Muscle of arm (tissue), 12 donors: Measurements from ENCODE around the gene MDFIC2. TPM values are rescaled to one million over a fixed set of nuclear protein-coding genes. Genes with fewer than 3 reads are reported as not detected.

Experiments used
- DNase-seq: peaks from one replicate; pipeline ENCODE4 v3.0.0-alpha.2; 2013
- polyA plus RNA-seq, 12 donors: library from polyadenylated mRNA; unstranded; fragments of 120-200 nt; gene quantifications; one replicate each; pipeline ENCODE4 v1.2.1, GENCODE V29; 2013; ENCODE audit not compliant: insufficient read length in 12 of 12

The MDFIC2 gene
- polyA plus RNA-seq, 12 donors: 0.31 to 0.43 TPM; not detected in 10

DNA sequence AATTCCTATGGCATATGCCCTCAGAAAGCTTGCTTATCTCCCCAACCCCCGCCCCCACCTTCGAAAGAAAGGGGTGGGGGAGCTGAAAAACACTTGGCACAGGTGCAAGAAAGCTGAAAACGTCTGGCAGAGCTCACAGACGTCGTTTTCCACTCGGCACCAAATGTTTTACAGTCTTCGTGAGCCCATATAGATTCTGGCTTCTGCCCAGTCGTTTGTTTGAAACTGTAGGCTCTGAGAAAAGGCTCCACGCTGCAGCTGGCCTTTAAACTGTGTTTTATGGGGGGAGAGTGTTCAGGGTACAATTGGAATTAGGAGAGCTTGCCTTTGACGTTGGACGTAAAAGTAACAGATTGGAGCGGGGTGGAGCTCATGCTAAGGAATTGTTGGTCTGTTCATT, 130.3 kb downstream of the MDFIC2 start:
- DNase-seq: no peak

- DNase-seq: no peak
These were observed 131.8 kb downstream of the MDFIC2 start for GRCh38 chr3:70180664-70181063.

GRCh38 chr3:70179111-70179510, 133.3 kb downstream of the MDFIC2 start:
- no peak for DNase-seq

DNA sequence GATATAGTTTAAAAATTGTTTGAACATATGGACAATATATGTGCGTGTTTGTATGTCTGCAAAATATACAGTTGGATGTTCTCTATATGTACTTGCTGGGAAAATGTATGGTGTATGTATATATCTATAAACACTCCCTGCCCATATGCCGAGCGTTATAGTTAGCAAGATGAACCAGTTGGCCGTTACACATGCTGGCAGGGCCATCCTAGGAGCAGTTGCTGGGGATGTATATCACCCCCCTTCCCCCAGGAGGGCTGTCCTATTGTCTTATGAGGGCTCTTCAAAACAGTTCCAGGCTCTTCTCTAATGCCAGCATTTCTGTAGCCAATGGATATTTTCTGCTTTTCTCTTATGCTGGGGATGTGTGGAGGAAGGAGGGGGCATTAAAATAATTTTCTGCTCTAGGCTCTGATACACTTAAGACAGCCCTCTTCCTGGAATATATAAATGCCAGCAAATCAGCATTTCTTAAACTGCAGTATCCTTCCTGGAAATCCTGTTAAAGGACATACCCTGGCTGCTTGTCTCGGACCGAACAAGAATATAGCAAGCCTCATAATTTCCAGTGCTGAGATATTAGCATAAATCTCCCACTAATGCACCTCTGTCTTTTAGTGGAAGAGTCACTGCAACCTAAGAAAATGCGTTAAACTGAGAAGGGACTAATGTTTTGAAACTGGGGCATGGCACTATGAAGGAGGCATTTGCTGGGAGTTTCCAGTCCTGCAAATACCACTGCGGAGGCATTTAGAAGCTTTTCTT, 134.4 kb downstream of the MDFIC2 start:
- DNase-seq: no peak

- no peak for DNase-seq
These were observed 136.2 kb downstream of the MDFIC2 start for GRCh38 chr3:70176224-70176623.

DNA sequence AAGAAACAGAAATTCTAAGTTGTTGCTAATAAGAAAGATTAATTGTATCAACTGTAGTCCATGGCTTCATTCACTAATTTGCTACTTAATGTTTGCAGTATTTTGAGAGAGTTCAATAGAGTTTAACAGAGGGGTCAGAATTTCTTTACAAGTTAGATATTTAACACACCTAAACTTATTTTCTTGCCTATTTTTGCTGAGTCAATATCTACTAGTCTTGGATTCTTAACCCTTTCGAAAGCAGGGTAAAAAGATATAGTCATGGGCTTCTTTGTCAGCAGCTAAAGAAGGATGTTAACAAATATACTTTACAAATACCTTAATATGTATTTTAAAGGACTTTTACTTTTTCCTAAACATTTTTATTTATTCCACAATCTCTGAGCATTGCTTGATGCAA, 155.6 kb downstream of the MDFIC2 start:
- no peak for DNase-seq

DNA sequence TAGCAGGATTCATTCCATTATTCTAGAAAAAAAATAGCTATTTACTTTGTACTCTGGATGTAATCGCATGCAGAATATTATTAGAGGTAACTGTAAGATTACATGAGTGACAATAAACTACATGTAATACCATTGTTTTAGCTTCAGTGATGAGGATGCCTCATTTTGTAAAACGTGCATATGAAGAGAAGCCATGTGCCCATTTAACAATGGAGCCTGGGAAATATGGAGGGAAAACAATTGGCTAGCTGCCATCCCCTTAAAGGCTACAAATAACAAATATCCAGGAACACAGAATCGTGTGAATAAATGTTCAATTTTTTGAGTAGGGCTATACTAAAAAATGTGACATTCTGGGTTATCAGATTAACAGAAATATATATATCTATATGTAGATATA, 161.8 kb downstream of the MDFIC2 start:
- DNase-seq: peak; percentile 11

DNA sequence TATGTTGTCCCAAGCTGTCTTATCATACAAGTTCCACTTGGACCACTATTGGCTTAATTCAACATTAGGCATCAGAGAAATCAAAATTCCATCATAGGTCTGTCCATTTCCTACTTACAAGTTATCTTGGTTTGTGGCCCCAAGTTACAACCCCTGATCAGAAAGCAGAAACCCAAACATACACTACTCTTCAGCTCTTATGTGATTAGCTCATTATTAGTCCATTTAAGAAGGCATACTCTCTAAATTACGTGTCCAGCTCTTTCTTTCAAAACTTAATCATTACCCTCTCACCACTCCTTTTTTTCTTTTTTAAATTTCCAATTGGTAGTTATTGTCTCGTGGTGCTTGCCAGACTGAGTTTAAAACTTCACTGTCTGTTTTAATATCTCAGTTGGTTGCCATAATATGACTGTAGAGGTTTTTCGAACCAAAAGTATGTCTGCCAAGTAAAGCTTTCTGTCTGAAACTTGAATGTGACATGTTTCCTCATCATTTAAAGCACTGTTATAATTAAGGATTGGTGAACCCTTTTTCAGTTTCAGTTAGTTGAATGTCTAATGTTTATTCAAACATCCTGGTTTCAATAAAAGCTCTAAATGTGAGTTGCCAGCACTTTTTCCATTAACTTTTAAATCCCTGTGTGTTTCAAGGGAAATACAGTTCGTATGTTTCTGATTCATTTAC, 162.6 kb downstream of the MDFIC2 start:
- peak; percentile 25 for DNase-seq
